ENCODE results near the gene ZNF425. TPM values are rescaled to one million over a fixed set of nuclear protein-coding genes. Genes with fewer than 3 reads are reported as not detected.

The ZNF425 gene
- total RNA-seq, 4 donors from 2014 or later = 1.8 to 4.8 (median 3.7) TPM

DNA sequence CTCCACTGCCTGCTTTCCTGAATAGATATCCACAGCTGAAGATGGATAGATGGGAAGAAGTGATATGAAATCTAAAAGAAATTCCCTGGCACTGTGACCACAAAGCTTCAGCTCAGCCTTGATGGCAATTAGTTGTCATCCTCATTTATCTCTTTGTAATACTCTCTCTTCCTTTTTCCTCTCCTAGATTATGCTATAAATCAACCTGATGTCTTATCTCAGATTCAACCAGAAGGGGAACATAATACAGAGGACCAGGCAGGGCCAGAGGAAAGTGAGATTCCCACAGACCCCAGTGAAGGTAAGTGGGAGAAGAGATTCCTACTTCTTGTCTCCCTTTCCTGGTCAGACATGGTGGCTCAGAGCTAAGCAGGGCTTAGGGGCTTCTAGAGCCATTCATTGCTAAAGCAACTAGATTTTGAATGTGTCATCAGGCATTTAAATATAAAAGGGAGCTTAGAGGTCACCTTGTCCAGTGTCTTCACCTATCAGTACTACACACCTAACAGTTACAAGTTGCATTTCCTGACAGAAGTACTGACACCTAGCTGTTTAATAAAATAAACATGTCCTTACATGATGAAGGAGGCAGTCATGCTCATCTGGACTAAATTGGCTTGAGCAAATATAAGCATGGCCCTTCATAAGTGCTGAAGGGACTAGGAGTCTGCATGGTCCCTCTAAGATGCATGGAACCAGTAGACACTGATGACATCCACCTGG lies 40.7 kb upstream of the ZNF425 start:
- TF ChIP-seq POLR2A (IDR thresholded peaks at IDR 0.05) = no peak
- TF ChIP-seq, protein P1, sequence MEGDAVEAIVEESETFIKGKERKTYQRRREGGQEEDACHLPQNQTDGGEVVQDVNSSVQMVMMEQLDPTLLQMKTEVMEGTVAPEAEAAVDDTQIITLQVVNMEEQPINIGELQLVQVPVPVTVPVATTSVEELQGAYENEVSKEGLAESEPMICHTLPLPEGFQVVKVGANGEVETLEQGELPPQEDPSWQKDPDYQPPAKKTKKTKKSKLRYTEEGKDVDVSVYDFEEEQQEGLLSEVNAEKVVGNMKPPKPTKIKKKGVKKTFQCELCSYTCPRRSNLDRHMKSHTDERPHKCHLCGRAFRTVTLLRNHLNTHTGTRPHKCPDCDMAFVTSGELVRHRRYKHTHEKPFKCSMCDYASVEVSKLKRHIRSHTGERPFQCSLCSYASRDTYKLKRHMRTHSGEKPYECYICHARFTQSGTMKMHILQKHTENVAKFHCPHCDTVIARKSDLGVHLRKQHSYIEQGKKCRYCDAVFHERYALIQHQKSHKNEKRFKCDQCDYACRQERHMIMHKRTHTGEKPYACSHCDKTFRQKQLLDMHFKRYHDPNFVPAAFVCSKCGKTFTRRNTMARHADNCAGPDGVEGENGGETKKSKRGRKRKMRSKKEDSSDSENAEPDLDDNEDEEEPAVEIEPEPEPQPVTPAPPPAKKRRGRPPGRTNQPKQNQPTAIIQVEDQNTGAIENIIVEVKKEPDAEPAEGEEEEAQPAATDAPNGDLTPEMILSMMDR (IDR thresholded peaks at IDR 0.05) = no peak
- Histone ChIP-seq H3K4me1 (peaks cover 0 to 10% (median 0%) of the 10 kb centered on the region in 3 donors), H3K27me3 (no peaks in the 10 kb centered on the region), H3K4me3 (no peak overlapping the region), H3K9me3 (no peaks in the 10 kb centered on the region), H3K36me3 (peaks cover 24 to 96% (median 28%) of the 10 kb centered on the region in 3 donors), H3K27ac (no peak overlapping the region)
- DNase-seq = no peak
- intact Hi-C loops (cut with DNase I) = no loop called here

DNA sequence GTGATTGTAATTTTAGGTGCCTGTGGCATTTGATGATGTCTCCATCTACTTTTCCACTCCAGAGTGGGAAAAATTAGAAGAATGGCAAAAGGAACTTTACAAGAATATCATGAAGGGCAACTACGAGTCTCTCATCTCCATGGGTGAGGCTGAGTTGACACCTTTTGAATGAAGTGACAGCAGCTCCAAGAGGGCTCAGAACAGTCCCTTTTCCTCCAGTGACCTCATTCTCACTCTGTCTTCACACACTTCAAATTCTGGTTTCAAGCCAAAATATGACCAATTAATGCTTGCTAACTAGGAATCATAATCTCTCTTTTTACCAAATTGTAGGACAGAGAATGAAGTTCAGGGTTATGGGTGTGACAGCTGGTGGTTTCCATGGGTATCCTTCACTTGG lies 40.0 kb upstream of the ZNF425 start:
- intact Hi-C loops (cut with DNase I) = no loop called here
- Histone ChIP-seq H3K4me3 (no peak overlapping the region), H3K27ac (no peak overlapping the region), H3K27me3 (no peaks in the 10 kb centered on the region), H3K36me3 (peaks cover 24 to 93% (median 27%) of the 10 kb centered on the region in 3 donors), H3K4me1 (peaks cover 0 to 10% (median 0%) of the 10 kb centered on the region in 3 donors), H3K9me3 (no peaks in the 10 kb centered on the region)
- no peak for DNase-seq
- TF ChIP-seq, protein P1 (IDR thresholded peaks at IDR 0.05) = no peak
- no peak for TF ChIP-seq POLR2A (IDR thresholded peaks at IDR 0.05)
- 81 to 87% methylated on average over 1 of the region's 1 CpG for WGBS, 2 donors

DNA sequence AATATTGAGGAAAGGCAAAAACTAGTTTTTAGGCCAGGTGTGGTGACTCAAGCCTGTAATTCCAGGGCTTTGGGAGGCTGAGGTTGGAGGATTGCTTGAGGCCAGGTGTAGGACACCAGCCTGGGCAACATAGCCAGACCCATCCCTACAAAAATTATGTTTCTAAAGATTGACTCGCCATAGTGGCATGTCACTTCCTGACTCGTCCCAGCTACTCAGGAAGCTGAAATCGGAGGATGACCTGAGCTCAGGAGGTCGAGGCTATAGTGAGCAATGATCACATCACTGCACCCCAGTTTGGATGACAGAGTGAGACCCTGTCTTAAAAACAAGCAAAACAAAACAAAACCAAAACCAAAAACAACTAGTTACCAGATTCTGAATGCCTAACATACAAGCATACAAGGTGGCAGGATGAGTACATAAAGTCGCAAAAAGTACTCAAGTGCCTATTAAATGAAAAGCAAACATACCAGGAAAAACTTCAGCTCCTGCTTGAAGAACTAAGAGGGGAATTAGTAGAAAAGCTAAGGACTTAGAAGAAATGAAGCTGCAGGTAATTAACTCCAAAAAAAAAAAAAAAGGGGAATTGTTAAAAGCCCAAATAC lies 35.2 kb upstream of the ZNF425 start:
- H3K36me3 ChIP-seq = peaks cover 0 to 93% (median 8%) of the 10 kb centered on the region in 3 donors
- H3K9me3 ChIP-seq = no peaks in the 10 kb centered on the region
- WGBS, 2 donors = 51 to 64% methylated on average over 5 of the region's 5 CpGs
- peaks cover 0 to 1% (median 0%) of the 10 kb centered on the region in 3 donors for H3K4me1 ChIP-seq
- no peak overlapping the region for H3K27ac ChIP-seq
- no peak overlapping the region for H3K4me3 ChIP-seq
- no peaks in the 10 kb centered on the region for H3K27me3 ChIP-seq
- intact Hi-C loops (cut with DNase I) = no loop called here
- no peak for DNase-seq
- TF ChIP-seq POLR2A (IDR thresholded peaks at IDR 0.05) = no peak
- TF ChIP-seq, protein P1 (IDR thresholded peaks at IDR 0.05) = no peak

DNA sequence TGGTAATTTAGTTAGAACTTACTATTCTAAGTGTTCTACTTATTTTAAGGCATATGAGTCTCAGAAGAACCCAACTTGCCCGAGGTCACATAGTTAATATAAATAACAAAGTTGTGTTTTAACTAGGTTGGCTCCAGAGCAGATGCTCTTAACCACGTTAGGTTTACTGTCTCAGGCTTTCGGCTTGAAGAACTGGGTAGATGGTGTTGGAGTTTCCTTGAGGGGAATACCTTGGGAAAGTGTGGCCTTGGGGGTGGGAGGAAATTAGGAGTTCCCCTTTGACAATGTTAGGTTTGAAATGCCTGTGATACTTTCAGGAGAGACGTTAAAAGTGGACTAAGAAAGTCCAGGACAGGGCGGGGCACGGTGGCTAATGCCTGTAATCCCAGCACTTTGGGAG lies 30.8 kb upstream of the ZNF425 start:
- intact Hi-C loops (cut with DNase I) = no loop called here

DNA sequence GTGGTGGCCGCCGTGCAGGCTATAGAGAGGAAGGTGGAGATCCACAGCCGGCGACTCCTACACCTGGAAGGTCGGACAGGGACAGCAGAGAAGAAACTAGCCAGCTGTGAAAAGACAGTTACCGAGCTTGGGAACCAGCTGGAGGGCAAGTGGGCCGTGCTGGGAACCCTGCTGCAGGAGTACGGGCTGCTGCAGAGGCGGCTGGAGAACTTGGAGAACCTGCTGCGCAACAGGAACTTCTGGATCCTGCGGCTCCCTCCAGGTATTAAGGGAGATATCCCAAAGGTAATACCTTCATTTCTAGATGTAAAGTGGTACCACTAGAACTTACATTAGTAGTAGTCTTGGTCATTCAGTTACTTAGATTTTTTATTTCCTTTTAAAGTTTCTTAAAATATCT lies 27.9 kb upstream of the ZNF425 start:
- DNase-seq = no peak
- intact Hi-C loops (cut with DNase I) = no loop called here
- 76 to 81% methylated on average over 9 of the region's 11 CpGs for WGBS, 2 donors
- no peak overlapping the region for H3K27ac ChIP-seq
- no peak overlapping the region for H3K4me3 ChIP-seq
- no peaks in the 10 kb centered on the region for H3K9me3 ChIP-seq
- H3K36me3 ChIP-seq = peaks cover 0 to 56% (median 19%) of the 10 kb centered on the region in 3 donors
- H3K27me3 ChIP-seq = no peaks in the 10 kb centered on the region
- H3K4me1 ChIP-seq = peaks cover 0 to 51% (median 6%) of the 10 kb centered on the region in 3 donors
- TF ChIP-seq, protein P1 (IDR thresholded peaks at IDR 0.05) = no peak
- TF ChIP-seq POLR2A (IDR thresholded peaks at IDR 0.05) = no peak

More for the DNA sequence above, 30.8 kb upstream of the ZNF425 start:
- 82 to 84% methylated on average over 5 to 6 of the region's 6 CpGs for WGBS, 2 donors
- TF ChIP-seq, protein P1 (IDR thresholded peaks at IDR 0.05) = no peak
- no peak for TF ChIP-seq POLR2A (IDR thresholded peaks at IDR 0.05)
- Histone ChIP-seq H3K27me3 (no peaks in the 10 kb centered on the region), H3K36me3 (peaks cover 0 to 81% (median 19%) of the 10 kb centered on the region in 3 donors), H3K9me3 (no peaks in the 10 kb centered on the region), H3K27ac (no peak overlapping the region), H3K4me1 (peaks cover 0 to 24% (median 0%) of the 10 kb centered on the region in 3 donors), H3K4me3 (no peak overlapping the region)
- DNase-seq = no peak
